Testis (tissue), 3 donors: ENCODE results near the gene SEC62. TPM values are rescaled to one million over a fixed set of nuclear protein-coding genes. Genes with fewer than 3 reads are reported as not detected.

Source experiments
- DNase-seq: peaks from one replicate; pipeline ENCODE4 v3.0.0-alpha.2; 2019
- H3K27ac ChIP-seq, 2 donors: fragments of 200-600 bp; sonication (generic); one replicate each; pipeline ENCODE4 v1.5.1; 2019
- H3K27me3 ChIP-seq: fragments of 200-600 bp; sonication (generic); one replicate; pipeline ENCODE4 v1.5.1; 2019
- H3K36me3 ChIP-seq: fragments of 200-600 bp; sonication (generic); one replicate; pipeline ENCODE4 v1.5.1; 2017; ENCODE audit warnings: low read depth; ENCODE audit errors: missing control alignments
- H3K4me1 ChIP-seq: fragments of 200-600 bp; sonication (generic); one replicate; pipeline ENCODE4 v1.5.1; 2019
- H3K4me3 ChIP-seq, 2 donors: fragments of 200-600 bp; sonication (generic); one replicate each; pipeline ENCODE4 v1.5.1; 2017 to 2019
- H3K9me3 ChIP-seq: fragments of 200-600 bp; sonication (generic); one replicate; pipeline ENCODE4 v1.5.1; 2017
- POLR2A ChIP-seq: fragments of 450-650 bp; IDR thresholded peaks from one replicate; pipeline ENCODE4 v1.6.1; 2017; ENCODE audit warnings: antibody characterized with exemption, mild to moderate bottlenecking, moderate library complexity
- WGBS, 2 donors: methylation state at CpG; one replicate each; pipeline ENCODE4 v1.1.5; 2018; 5-methylcytosine and 5-hydroxymethylcytosine counted together
- intact Hi-C: fragments of 100-400 bp; cut with DNase I; formaldehyde crosslinking; loops from one replicate; pipeline ENCODE4 v1.15.1; 2023; ENCODE audit warnings: low total_unique reads
- polyA plus RNA-seq: library from polyadenylated mRNA; stranded (reverse); fragments of 350-450 nt; fragmentation: Illumina TruSeq; extraction: RNeasy Lipid Tissue Mini Kit (QIAGEN cat#74804); gene quantifications from one replicate; pipeline ENCODE4 v1.2.3, GENCODE V29; 2014; ENCODE audit warnings: low read depth, low replicate concordance; ENCODE audit not compliant: insufficient read depth
- total RNA-seq, 2 donors: library from RNA; depleted of rRNA; stranded (reverse); fragments of >200 nt; gene quantifications; one replicate each; pipeline ENCODE4 v1.2.3, GENCODE V29; 2016
- TF ChIP-seq, protein P1 (sequence below), 3 experiments: fragments of 450-650 bp in 2 of 3; fragments of 200-600 bp in 1 of 3; sonication (generic) in 1 of 3; IDR thresholded peaks; one replicate each; pipeline ENCODE4 v1.5.1; 2016 to 2019; ENCODE audit warnings: antibody characterized with exemption in 3 of 3, mild to moderate bottlenecking in 2 of 3, moderate library complexity in 1 of 3

Gene SEC62
- total and polyA plus RNA-seq, 3 donors from 2014 or later = 23.2 to 45.1 (median 44.7) TPM

- Histone ChIP-seq H3K27ac (no peak overlapping the region), H3K4me1 (no peaks in the 10 kb centered on the region), H3K4me3 (no peak overlapping the region), H3K27me3 (no peaks in the 10 kb centered on the region), H3K9me3 (no peaks in the 10 kb centered on the region), H3K36me3 (no peaks in the 10 kb centered on the region)
- WGBS, 2 donors = 95 to 100% methylated on average over 1 of the region's 1 CpG
- TF ChIP-seq, protein P1, sequence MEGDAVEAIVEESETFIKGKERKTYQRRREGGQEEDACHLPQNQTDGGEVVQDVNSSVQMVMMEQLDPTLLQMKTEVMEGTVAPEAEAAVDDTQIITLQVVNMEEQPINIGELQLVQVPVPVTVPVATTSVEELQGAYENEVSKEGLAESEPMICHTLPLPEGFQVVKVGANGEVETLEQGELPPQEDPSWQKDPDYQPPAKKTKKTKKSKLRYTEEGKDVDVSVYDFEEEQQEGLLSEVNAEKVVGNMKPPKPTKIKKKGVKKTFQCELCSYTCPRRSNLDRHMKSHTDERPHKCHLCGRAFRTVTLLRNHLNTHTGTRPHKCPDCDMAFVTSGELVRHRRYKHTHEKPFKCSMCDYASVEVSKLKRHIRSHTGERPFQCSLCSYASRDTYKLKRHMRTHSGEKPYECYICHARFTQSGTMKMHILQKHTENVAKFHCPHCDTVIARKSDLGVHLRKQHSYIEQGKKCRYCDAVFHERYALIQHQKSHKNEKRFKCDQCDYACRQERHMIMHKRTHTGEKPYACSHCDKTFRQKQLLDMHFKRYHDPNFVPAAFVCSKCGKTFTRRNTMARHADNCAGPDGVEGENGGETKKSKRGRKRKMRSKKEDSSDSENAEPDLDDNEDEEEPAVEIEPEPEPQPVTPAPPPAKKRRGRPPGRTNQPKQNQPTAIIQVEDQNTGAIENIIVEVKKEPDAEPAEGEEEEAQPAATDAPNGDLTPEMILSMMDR (IDR thresholded peaks at IDR 0.05) = no peak
- TF ChIP-seq POLR2A = no peak
- DNase-seq = no peak
- intact Hi-C loops = no loop called here
Measured at GRCh38 chr3:169952045-169952444, 14.6 kb upstream of the SEC62 start.

DNA sequence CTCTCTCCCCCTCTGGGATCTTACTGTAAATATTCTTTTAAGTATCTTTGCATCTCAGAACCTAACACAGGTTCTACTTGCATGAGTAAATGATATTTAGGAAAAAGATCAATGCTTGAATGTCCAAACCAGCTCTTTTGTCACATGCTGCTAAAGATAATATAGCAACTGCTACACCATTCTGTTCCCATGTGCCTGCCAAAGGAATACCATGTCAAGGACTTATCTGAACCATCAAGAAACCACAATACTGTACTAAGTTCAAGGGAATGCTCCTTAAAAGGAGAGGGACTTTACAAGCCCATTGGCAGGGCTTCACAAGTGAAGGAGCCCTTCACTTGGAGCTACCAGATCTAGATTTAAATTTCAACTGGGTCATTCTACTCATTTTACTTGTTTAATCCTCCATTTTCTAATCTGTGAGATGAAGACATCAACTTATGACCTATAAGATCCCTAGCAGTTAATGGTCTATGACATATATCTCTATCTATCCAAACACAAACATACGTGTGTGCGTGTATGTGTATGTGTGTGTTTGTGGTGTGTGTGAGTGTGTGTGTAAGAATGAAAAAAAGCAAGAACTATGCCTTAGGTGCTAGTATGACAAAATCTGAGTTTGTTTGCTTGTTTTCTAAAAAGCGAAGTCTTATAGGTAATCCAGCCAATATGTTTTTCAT, 13.0 kb upstream of the SEC62 start:
- intact Hi-C loops = no loop called here
- DNase-seq = no peak
- no peak overlapping the region for H3K4me3 ChIP-seq

GRCh38 chr3:169954142-169954756, 12.4 kb upstream of the SEC62 start:
- H3K4me1 ChIP-seq = no peaks in the 10 kb centered on the region
- no peak for DNase-seq
- TF ChIP-seq POLR2A = no peak
- TF ChIP-seq, protein P1 (IDR thresholded peaks at IDR 0.05) = no peak
- H3K27ac ChIP-seq = no peak overlapping the region
- WGBS, 2 donors = 63 to 71% methylated on average over 6 of the region's 6 CpGs
- H3K36me3 ChIP-seq = no peaks in the 10 kb centered on the region
- no peaks in the 10 kb centered on the region for H3K9me3 ChIP-seq
- H3K4me3 ChIP-seq = no peak overlapping the region
- H3K27me3 ChIP-seq = no peaks in the 10 kb centered on the region
- intact Hi-C loops = no loop called here

More for the DNA sequence above, 13.0 kb upstream of the SEC62 start:
- Histone ChIP-seq H3K27ac (no peak overlapping the region), H3K4me1 (no peaks in the 10 kb centered on the region), H3K9me3 (no peaks in the 10 kb centered on the region), H3K36me3 (no peaks in the 10 kb centered on the region), H3K27me3 (no peaks in the 10 kb centered on the region)
- WGBS, 2 donors = 92 to 99% methylated on average over 3 of the region's 3 CpGs
- TF ChIP-seq, protein P1 (IDR thresholded peaks at IDR 0.05) = no peak
- TF ChIP-seq POLR2A = no peak

DNA sequence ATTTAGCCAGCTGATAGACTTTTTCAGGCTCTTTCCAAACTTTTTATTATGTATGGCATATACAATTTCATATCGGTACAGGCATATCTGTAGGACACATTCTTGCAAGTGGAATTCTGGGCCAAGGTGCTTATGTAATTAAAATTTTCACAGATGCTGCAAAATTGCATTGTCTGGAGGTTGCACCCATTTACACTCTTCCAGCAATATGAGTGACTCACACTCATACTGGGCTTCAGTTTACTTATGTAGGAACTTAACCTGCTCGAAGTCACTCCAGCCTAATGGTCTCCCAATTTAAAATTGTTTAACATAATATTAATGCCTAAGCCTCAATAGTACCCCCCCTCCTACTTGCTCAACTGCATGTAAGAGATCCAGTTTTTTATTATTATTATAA, 11.2 kb upstream of the SEC62 start:
- Histone ChIP-seq H3K36me3 (no peaks in the 10 kb centered on the region), H3K4me1 (no peaks in the 10 kb centered on the region), H3K9me3 (no peaks in the 10 kb centered on the region), H3K27me3 (no peaks in the 10 kb centered on the region), H3K27ac (no peak overlapping the region), H3K4me3 (no peak overlapping the region)
- no peak for TF ChIP-seq POLR2A
- TF ChIP-seq, protein P1 (IDR thresholded peaks at IDR 0.05) = no peak
- intact Hi-C loops = no loop called here
- no peak for DNase-seq
- 84 to 96% methylated on average over 2 of the region's 2 CpGs for WGBS, 2 donors

DNA sequence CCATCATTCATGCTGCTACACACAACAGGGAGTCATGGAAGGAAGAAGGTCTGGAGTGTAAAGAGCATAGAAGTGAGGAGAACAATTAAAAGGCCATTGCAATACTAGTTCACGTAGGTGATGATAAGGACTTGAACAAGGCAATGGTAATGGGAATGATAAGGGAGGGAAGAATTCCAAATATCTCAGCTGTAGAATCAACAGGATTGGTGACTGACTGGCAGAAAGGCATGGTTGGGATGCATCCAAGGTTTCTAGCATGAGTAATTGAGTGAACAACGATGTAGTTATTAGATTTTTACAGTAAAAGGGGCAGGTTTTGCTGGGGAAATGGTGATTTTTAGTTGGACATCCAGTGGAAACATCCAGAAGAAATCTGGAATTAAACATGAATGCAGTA, 2.4 kb upstream of the SEC62 start:
- intact Hi-C loops = no loop called here
- H3K4me1 ChIP-seq = peaks cover 12% of the 10 kb centered on the region

More for the DNA sequence above, 2.4 kb upstream of the SEC62 start:
- no peaks in the 10 kb centered on the region for H3K27me3 ChIP-seq
- TF ChIP-seq, protein P1 (IDR thresholded peaks at IDR 0.05) = no peak
- TF ChIP-seq POLR2A = no peak
- no peaks in the 10 kb centered on the region for H3K9me3 ChIP-seq
- 64% methylated on average over 2 of the region's 2 CpGs for WGBS, 2 donors
- DNase-seq = no peak
- no peak overlapping the region for H3K27ac ChIP-seq
- H3K36me3 ChIP-seq = no peaks in the 10 kb centered on the region
- H3K4me3 ChIP-seq = no peak overlapping the region
